ENCODE results near the gene CLINT1.
A peak's percentile ranks its signal among the peaks of the same experiment; 100 is the strongest.

The CLINT1 gene

GRCh38 chr5:157749462-157749799 lies 109.5 kb downstream of the CLINT1 start:
- TF ChIP-seq CTCF (IDR thresholded peaks at IDR 0.05; ENCODE audit: unreplicated experiment in 3 of 3) = no peak
- Mint-ChIP-seq H3K27ac (peak overlapping the region in 2 of 3 experiments; percentile 48 to 54), H3K9me3 (no peaks in the 10 kb centered on the region), H3K36me3 (ENCODE audit: low read depth) (peaks cover 10% of the 10 kb centered on the region), H3K4me1 (peaks cover 47% of the 10 kb centered on the region), H3K4me3 (no peak overlapping the region), H3K27me3 (ENCODE audit: low read depth) (no peaks in the 10 kb centered on the region)

GRCh38 chr5:157748760-157749461 lies 110.0 kb downstream of the CLINT1 start:
- H3K27me3 Mint-ChIP-seq (ENCODE audit: low read depth) = no peaks in the 10 kb centered on the region
- H3K9me3 Mint-ChIP-seq = no peaks in the 10 kb centered on the region
- peaks cover 10% of the 10 kb centered on the region for H3K36me3 Mint-ChIP-seq (ENCODE audit: low read depth)
- peak overlapping the region in 1 of 3 experiments; percentile 1 for H3K27ac Mint-ChIP-seq
- H3K4me1 Mint-ChIP-seq = peaks cover 50% of the 10 kb centered on the region
- no peak for TF ChIP-seq CTCF (IDR thresholded peaks at IDR 0.05; ENCODE audit: unreplicated experiment in 3 of 3)
- H3K4me3 Mint-ChIP-seq = no peak overlapping the region

- no peaks in the 10 kb centered on the region for H3K9me3 Mint-ChIP-seq
- H3K27me3 Mint-ChIP-seq (ENCODE audit: low read depth) = no peaks in the 10 kb centered on the region
- H3K4me1 Mint-ChIP-seq = peaks cover 50% of the 10 kb centered on the region
- peak overlapping the region; percentile 47 to 89 (median 87) for H3K27ac Mint-ChIP-seq
- peak overlapping the region in 1 of 3 experiments; percentile 5 for H3K4me3 Mint-ChIP-seq
- no peak for TF ChIP-seq CTCF (IDR thresholded peaks at IDR 0.05; ENCODE audit: unreplicated experiment in 3 of 3)
- peaks cover 4% of the 10 kb centered on the region for H3K36me3 Mint-ChIP-seq (ENCODE audit: low read depth)
Measured at GRCh38 chr5:157747766-157748700, 110.9 kb downstream of the CLINT1 start.

GRCh38 chr5:157747173-157747740 lies 111.7 kb downstream of the CLINT1 start:
- H3K27me3 Mint-ChIP-seq (ENCODE audit: low read depth) = no peaks in the 10 kb centered on the region
- H3K27ac Mint-ChIP-seq = peak overlapping the region; percentile 47 to 89 (median 87)
- H3K9me3 Mint-ChIP-seq = no peaks in the 10 kb centered on the region
- no peaks in the 10 kb centered on the region for H3K36me3 Mint-ChIP-seq (ENCODE audit: low read depth)
- TF ChIP-seq CTCF (IDR thresholded peaks at IDR 0.05; ENCODE audit: unreplicated experiment in 3 of 3) = no peak
- peaks cover 50% of the 10 kb centered on the region for H3K4me1 Mint-ChIP-seq
- peak overlapping the region in 1 of 3 experiments; percentile 5 for H3K4me3 Mint-ChIP-seq

GRCh38 chr5:157745041-157745456 lies 113.9 kb downstream of the CLINT1 start:
- Mint-ChIP-seq H3K36me3 (ENCODE audit: low read depth) (peaks cover 3% of the 10 kb centered on the region), H3K27me3 (ENCODE audit: low read depth) (no peaks in the 10 kb centered on the region)
- TF ChIP-seq CTCF (IDR thresholded peaks at IDR 0.05; ENCODE audit: unreplicated experiment in 3 of 3) = no peak

More at GRCh38 chr5:157745041-157745456, 113.9 kb downstream of the CLINT1 start:
- no peaks in the 10 kb centered on the region for H3K9me3 Mint-ChIP-seq
- peaks cover 44% of the 10 kb centered on the region for H3K4me1 Mint-ChIP-seq
- peak overlapping the region in 2 of 3 experiments; percentile 19 to 42 for H3K27ac Mint-ChIP-seq
- peak overlapping the region; percentile 93 to 97 (median 94) for H3K4me3 Mint-ChIP-seq
